Gastroesophageal sphincter (tissue), 3 donors: Measurements from ENCODE around the gene MCM3AP.

Experiments used
- CTCF ChIP-seq, 4 experiments: fragments of 200-600 bp in 2 of 4; fragments of 450-650 bp in 2 of 4; sonication (generic) in 1 of 4; IDR thresholded peaks; one replicate each; pipeline ENCODE4 v1.5.1; 2017 to 2019; ENCODE audit warnings: antibody characterized with exemption in 4 of 4, mild to moderate bottlenecking in 2 of 4, moderate library complexity in 2 of 4
- EP300 ChIP-seq: sonication (generic); formaldehyde crosslinking; IDR thresholded peaks from one replicate; pipeline ENCODE4 v1.6.1; 2017; ENCODE audit warnings: antibody characterized with exemption, mild to moderate bottlenecking
- POLR2A ChIP-seq, 2 donors: fragments of 450-650 bp; IDR thresholded peaks; one replicate each; pipeline ENCODE4 v1.6.1; 2017; ENCODE audit warnings: antibody characterized with exemption in 2 of 2, mild to moderate bottlenecking in 2 of 2, moderate library complexity in 1 of 2
- POLR2AphosphoS5 ChIP-seq: sonication (generic); formaldehyde crosslinking; IDR thresholded peaks from one replicate; pipeline ENCODE4 v1.6.1; 2017; ENCODE audit warnings: antibody characterized with exemption

- TF ChIP-seq CTCF (IDR thresholded peaks at IDR 0.05) (no peak), POLR2A (IDR thresholded peaks at IDR 0.05) (no peak), EP300 (no peak), POLR2AphosphoS5 (no peak)
These were observed 58.4 kb downstream of the MCM3AP start for GRCh38 chr21:46226920-46227599.
